SKM-1 treated with dmso at 0.1 percent for 144 hours (cell line): ENCODE results near the gene SLC25A13.
"Not testable (repeated sequence)": the region's sequence is repeated elsewhere in the genome, so short reads cannot be mapped to it uniquely, and the experiment has no call there.

Experiments used
- DNase-seq: peaks from one replicate; lab custom pipeline; 2025; ENCODE audit not compliant: unreplicated experiment; lab: John Stamatoyannopoulos, UW

The SLC25A13 gene

DNA sequence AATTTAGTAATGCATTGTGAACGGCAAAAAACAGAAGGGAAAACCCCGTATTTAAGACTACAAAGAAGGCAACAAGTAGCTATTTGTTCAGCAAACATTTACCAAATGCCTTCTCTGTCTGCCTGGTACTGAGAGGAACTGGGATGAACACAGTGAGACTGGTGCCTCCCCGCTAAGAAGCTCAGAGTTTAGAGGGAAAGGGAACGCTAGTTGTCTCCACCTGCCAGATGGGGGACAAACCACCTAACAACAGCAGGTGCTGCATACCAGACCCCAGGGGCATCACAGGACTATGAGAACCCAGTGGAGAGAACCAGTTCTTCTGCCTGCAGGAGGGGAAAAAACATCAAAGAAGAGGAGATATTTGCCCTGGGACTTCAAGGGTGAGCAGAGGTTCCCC, 147.1 kb downstream of the SLC25A13 start:
- DNase-seq = no peak

- DNase-seq = no peak
Observed at GRCh38 chr7:96173781-96174180, 148.1 kb downstream of the SLC25A13 start.

- DNase-seq = no peak
Observed at GRCh38 chr7:96169439-96169838, 152.5 kb downstream of the SLC25A13 start.

DNA sequence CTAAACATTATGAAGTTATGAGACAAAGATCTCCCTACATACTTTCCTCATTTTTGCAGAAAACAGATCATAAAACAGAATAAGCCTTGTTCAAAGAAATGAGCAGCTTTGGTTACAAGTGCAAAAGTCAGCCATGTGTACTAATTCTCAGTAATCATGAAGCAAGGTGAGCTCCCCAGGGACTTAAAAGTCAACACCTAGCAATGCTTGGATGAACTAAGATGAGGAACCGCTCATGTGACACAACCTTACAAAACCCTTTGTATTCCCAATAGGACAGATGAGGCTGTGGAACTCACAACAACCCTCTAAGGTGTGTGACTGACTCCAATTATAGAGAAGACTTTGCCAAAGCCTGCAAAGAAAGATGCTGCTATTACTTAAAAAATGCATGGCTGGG, 154.5 kb downstream of the SLC25A13 start:
- DNase-seq = no peak

DNA sequence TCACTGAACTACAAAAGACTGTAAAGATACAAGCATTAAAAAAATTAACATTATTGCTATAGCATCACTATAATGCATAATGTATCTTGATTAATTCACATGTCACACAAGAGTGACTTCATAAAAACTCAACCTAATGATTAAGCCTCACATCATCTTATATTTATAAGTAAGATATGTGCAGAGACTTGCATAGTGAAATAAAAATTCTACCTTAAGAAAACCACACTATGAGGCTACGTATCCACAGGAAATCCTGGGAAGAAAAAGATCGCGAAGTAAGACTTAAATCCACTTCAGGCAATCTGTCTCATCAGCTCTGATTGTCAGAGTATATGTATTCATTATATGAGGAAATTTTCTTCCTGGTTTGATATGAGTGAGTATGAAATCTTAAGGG, 160.0 kb downstream of the SLC25A13 start:
- no peak for DNase-seq

- no peak for DNase-seq
Observed at GRCh38 chr7:96157856-96158255, 164.0 kb downstream of the SLC25A13 start.

DNA sequence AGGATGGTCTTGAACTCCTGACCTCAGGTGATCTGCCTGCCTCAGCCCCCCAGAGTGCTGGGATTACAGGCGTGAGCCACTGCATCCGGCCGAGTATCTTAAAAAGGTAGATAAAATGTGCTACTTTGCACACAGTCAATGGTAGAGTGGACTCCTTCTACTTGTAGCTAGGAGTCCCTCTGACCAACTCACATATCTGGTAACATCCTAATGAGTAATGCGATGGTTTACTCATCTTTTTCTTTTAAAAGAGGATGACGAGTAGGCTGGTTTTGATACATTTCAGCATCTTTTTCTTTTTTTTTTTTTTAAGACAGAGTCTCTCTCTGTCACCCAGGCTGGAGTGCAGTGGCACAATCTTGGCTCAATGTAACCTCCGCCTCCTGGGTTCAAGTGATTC, 167.4 kb downstream of the SLC25A13 start:
- DNase-seq = not testable (repeated sequence)

DNA sequence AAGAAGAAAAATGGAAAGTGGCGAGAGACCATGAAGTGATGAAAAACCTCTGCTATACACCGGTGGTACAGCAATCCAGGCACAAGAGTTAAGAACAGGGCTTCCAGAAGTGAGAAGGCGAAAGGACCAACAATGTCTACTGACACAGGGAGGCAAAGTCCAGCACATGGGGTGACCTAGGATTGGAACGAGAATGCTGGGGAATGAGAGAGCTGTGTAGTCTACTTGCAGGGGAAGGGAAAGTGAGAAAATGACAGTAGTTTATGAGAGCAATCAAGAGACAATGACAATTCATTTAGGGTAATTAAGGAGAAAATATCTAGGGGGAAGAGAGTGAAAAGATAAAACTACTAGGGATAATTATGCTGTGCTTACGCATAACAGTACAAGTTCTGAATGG, 169.2 kb downstream of the SLC25A13 start:
- no peak for DNase-seq

DNA sequence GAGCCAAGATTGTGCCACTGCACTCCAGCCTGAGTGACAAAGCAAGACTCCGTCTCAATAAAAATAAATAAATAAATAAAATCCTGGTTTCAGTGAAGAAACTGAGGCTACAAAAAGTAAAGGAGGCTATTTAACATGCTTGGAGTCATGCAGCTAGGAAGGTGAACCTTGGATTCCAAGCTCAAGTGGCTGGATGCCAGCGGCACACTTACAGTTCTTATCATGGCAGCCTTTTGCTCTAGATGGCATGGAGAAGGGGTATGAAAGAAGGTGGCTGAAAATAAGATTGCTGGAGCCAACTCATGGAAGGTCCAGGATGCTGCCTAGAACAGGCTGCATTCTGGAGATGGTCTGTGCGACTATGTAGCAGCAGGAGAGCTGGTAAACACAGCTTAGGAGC, 170.0 kb downstream of the SLC25A13 start:
- DNase-seq = no peak

DNA sequence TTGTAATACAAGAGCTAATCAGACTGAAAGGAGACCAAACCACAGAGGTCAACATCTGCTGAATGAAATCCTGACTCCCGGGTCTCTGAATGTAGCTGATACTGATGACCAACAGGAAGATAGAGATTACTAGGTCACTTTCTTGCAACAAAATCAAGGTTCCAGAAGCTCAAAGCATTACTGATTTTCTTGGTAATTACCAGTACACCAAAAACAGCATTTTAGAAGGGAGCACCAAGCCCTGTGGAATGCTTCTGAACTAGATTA, 177.7 kb downstream of the SLC25A13 start:
- DNase-seq = no peak

DNA sequence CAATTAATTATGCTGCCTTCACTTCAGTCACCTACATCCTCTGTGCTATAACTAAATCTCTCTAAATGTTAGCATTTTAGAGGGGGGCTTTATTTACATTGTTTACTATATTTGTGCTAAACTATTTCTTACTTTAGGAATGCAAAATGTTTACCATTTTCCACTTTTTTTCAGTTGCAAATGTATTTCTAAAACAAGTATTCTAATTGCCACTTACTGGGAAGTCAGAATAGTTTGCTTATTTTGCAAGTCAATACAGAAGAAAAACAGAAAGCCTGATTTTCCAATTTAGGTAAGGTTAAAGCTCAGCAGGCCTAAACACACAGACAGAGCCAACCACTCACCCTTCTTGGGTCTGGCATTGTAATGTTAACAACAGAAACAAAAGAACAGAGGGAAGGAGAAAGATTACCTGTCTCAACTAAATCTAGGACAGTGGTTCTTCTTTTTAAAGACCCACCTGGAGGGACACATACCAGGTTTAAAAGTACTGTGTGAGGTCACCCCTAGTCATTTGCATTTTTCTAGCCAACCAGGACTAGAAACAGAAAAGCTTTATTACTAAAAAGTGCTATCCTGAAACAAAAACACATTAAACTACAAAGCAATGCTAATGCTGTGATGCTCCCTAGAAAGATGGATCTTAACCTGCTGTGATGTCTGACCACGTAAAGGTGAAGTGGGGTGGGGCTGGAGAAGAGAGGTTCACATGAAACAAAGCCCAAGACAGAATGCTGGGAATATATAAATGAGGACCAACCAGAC, 178.2 kb downstream of the SLC25A13 start:
- no peak for DNase-seq

DNA sequence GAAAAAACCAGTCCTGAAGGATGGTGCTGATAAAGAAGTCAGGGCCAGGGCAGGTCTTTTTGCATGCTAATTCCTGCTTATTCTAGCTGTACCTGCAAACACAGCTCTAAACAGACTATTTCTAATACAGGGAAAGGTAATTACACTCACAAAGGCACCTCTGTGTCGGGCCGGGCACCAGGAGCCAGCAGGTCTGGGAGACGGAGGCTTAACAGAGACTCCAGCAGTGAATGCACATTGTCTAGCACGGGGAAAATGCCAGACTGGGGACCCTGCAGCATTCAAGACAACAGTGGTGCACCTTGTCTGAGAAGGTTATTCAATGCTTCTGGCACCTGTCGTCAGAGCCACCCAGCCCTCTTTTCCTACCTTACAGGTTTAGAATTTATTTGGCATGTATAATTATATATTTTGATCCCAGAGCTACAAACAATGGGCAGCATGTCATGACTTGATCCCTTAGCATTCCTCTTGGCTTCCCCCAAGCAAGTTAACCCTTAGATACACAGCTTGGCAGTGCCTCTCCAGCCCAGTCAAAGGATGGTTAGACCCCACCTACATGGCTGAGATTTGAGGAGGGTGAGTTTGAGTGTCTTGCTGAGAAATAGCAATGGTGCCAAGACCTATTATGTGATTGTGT, 185.2 kb downstream of the SLC25A13 start:
- DNase-seq = no peak

DNA sequence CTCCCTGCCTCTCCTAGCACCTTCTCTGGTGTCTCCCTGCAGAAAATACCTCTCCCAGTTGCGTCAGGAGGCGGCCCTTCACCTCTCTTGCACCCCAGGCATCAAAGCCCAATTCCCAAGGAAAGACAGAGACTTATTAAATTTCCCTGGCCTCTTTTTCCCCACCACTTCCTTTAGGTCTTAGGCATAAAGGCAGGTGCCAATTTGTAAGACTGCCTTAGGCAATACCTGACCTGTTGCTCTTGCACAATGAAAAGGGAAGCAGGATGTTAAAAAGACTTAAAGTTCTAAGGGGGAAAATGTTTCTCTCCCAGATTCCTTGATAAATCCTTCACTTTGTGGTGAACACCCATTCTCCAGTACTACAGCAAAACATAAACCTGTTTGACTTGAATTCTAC, 186.7 kb downstream of the SLC25A13 start:
- no peak for DNase-seq

GRCh38 chr7:96131525-96131924, 190.4 kb downstream of the SLC25A13 start:
- DNase-seq = no peak

GRCh38 chr7:96127746-96128145, 194.2 kb downstream of the SLC25A13 start:
- no peak for DNase-seq

DNA sequence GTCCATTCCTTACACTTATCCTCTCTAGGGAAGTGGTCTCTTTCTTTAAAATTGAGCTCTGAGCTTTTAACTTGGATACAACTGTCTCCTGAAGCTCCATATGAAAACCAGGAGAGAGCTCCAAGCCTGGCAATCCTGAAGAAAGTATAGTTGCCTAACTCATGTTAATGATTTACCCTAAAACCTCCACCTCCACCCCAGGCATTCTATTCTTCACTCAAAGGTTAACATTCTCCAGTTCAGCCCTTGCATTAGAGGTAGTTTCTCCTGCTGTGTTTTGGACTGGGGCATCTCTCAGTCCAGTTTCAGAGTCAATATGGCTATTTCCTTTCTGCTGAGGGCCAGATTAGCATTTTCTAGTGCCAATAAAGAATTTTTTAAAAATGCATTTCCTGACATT, 195.5 kb downstream of the SLC25A13 start:
- DNase-seq = no peak

- no peak for DNase-seq
Observed at GRCh38 chr7:96122746-96123145, 199.2 kb downstream of the SLC25A13 start.

DNA sequence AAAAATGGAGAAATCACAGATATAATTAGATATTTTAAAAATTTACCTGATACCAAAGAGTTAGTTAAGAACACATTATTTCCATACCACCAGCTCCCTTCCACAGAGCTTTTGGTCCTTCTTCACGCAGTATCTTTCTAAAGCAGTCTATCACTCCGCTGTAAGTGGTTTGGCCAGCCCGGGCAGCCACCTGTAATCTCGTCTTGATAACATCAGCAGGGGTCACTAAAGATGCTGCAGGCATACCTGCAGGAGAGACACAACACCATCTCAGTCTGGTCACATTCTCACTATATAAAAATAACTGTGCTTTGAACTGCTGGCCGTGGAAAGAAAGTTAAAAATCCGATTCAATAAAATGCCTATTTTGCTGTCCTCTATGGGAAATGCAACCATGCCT, 200.1 kb downstream of the SLC25A13 start:
- DNase-seq = no peak

DNA sequence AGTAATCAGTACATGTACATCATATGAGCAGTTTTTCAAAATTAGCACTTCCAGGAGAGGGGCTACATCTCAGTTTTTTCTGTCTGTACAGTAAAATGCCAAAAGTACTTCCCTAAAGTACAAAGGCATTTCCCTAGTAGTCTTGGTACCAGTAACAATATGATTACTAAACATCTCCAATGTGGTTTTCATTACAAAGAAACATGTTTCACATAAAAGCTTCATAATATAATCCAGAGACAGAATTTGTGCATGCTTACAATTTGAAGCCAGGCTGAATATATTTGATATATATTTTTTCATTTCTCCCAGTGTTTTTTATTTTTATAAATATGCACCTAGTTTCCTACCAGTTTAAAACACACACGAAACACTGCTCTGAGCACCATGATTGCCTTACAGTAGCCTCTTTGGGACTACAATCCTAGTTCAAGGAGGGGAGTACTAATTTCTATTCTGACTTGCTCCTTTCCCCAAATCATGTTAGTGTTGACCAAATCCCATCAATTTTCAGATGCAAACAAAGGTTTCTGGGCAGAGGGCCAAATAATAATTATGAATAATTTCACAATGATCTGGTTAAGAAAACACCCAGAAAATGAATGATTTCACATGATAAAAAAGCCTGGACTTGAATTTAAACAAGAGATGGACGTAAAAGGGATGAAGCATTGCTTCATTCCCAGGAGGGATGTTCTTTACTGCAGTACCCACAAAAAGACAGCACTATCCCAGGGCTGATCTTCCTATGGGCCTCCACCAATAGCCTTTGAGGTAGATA, 201.3 kb downstream of the SLC25A13 start:
- no peak for DNase-seq

GRCh38 chr7:96118449-96119001, 203.4 kb downstream of the SLC25A13 start:
- no peak for DNase-seq

GRCh38 chr7:96116173-96116572, 205.7 kb downstream of the SLC25A13 start:
- DNase-seq = no peak

- no peak for DNase-seq
Observed at GRCh38 chr7:96114190-96114589, 207.7 kb downstream of the SLC25A13 start.
